GM12864 (cell line): ENCODE data around the gene MMP14.

Experiments
- DNase-seq: peaks from one replicate; pipeline ENCODE4 v3.0.0-alpha.2; 2011; ENCODE audit warnings: low read depth
- H3K4me3 ChIP-seq: 2 replicates; pipeline ENCODE4 v1.5.1; 2011; ENCODE audit warnings: mild to moderate bottlenecking, low read depth, low read length, control low read depth
- TF ChIP-seq, protein P1 (sequence below): IDR thresholded peaks from 2 replicates; pipeline ENCODE4 v1.5.1; 2011; ENCODE audit warnings: low read depth, mild to moderate bottlenecking, moderate library complexity, low read length, control low read depth, inconsistent platforms; ENCODE audit errors: missing control alignments

Gene MMP14

DNA sequence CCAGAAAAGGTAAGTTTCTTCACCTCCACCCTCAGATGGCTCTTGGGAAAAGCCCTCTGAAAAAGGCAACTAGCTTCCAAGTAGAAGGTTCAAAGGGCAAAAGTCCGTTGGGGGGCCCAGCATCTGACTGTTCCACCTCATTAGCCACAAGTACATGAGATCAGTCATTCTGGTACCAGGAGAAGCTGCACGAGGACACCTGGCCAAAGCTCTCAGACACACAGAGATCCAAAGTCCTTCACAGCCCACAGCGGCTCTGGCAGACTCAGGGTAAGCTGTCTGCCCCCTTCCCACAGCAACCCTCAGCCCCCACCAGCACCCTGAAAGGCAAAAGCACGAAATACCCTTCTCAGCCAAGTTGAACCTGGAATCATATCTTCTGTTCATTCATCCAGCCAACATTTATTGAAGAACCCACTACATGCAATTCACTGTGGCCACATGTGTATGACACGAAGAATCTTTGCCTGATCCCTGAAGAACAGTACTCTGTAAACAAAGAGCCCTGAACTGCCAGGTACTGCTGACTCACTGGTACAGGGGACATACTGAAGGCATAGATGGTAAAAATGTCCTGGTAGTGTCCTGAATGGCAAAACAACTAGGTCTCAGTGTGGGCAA lies 40.2 kb upstream of the MMP14 start:
- TF ChIP-seq, protein P1, sequence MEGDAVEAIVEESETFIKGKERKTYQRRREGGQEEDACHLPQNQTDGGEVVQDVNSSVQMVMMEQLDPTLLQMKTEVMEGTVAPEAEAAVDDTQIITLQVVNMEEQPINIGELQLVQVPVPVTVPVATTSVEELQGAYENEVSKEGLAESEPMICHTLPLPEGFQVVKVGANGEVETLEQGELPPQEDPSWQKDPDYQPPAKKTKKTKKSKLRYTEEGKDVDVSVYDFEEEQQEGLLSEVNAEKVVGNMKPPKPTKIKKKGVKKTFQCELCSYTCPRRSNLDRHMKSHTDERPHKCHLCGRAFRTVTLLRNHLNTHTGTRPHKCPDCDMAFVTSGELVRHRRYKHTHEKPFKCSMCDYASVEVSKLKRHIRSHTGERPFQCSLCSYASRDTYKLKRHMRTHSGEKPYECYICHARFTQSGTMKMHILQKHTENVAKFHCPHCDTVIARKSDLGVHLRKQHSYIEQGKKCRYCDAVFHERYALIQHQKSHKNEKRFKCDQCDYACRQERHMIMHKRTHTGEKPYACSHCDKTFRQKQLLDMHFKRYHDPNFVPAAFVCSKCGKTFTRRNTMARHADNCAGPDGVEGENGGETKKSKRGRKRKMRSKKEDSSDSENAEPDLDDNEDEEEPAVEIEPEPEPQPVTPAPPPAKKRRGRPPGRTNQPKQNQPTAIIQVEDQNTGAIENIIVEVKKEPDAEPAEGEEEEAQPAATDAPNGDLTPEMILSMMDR: no peak
- H3K4me3 ChIP-seq: no peak overlapping the region
- peak; percentile 72 for DNase-seq

- DNase-seq: no peak
- H3K4me3 ChIP-seq: no peak overlapping the region
- TF ChIP-seq, protein P1: no peak
These were observed 39.1 kb upstream of the MMP14 start for GRCh38 chr14:22797017-22797917.

- TF ChIP-seq, protein P1: no peak
- no peak for DNase-seq
- no peak overlapping the region for H3K4me3 ChIP-seq
These were observed 37.9 kb upstream of the MMP14 start for GRCh38 chr14:22798528-22798927.

GRCh38 chr14:22800346-22800745 lies 36.0 kb upstream of the MMP14 start:
- DNase-seq: no peak
- TF ChIP-seq, protein P1: no peak
- no peak overlapping the region for H3K4me3 ChIP-seq

- TF ChIP-seq, protein P1: no peak
- H3K4me3 ChIP-seq: no peak overlapping the region
- no peak for DNase-seq
These were observed 34.7 kb upstream of the MMP14 start for GRCh38 chr14:22801716-22802115.

DNA sequence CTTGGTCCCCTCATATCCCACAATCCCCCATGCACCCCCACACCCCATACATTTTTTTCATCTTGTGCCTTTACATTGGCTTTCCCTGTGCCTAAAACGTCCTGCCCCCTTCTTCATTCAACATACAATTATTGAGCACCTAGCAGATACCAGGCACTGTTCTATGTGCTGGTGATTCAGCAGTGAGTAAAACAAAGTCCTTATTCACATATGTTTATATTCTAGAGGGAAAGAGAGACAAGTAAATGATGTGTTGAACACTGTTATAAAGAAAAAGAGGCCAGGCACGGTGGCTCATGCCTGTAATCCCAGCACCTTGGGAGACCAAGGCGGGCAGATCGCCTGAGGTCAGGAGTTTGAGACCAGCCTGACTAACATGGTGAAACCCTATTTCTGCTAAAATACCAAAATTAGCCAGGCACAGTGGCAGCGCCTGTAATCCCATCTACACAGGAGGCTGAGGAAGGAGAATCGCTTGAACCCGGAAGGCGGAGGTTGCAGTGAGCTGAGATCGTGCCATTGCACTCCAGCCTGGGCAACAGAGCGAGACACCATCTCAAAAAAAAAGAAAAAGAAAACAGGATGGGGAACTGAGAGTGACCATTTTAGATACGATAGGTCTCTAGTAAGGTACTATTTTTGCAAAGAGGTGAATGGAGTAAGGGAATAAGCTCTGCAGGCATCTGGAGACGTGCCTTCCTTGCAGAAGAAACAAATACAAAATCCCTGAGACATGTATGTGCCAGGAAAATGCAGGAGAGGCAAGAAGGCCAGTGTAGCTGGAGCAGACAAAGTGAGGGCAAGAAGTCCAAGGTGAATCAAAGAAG lies 33.3 kb upstream of the MMP14 start:
- H3K4me3 ChIP-seq: no peak overlapping the region
- DNase-seq: no peak
- TF ChIP-seq, protein P1: no peak
